ENCODE measurements around the gene BRWD1.

- TF ChIP-seq POLR2A (IDR thresholded peaks at IDR 0.05): no peak
- no peak for TF ChIP-seq CTCF (IDR thresholded peaks at IDR 0.05)
Measured at GRCh38 chr21:39350094-39351005, 36.9 kb upstream of the BRWD1 start.
